Stimulated activated CD4-positive, alpha-beta T cell treated with anti-CD3 and anti-CD28 coated beads, Interleukin-1b, Interleukin-23, amount 100 ng/mL, for 48 hours (primary cell): ENCODE data around the gene ANKRD26.
"Not testable (repeated sequence)": the region's sequence is repeated elsewhere in the genome, so short reads cannot be mapped to it uniquely, and the experiment has no call there.

ENCODE experiments used
- DNase-seq: peaks from one replicate; pipeline ENCODE4 v3.0.0-alpha.2; 2020

The ANKRD26 gene

GRCh38 chr10:27099916-27100812 is at the start of gene ANKRD26:
ANKRD26 (minus strand) TSS chr10:27100494; CDS start chr10:27100326, 168 bp downstream.
- DNase-seq = peak; percentile 96

GRCh38 chr10:27147701-27148100 is 47.4 kb upstream of the ANKRD26 start:
- no peak for DNase-seq

- no peak for DNase-seq
Observed at GRCh38 chr10:27145937-27146336, 45.6 kb upstream of the ANKRD26 start.

- no peak for DNase-seq
Observed at GRCh38 chr10:27143686-27144085, 43.4 kb upstream of the ANKRD26 start.

- DNase-seq = no peak
Observed at GRCh38 chr10:27138277-27138676, 38.0 kb upstream of the ANKRD26 start.

GRCh38 chr10:27134371-27134770 is 34.1 kb upstream of the ANKRD26 start:
- DNase-seq = no peak

- no peak for DNase-seq
Observed at GRCh38 chr10:27108165-27108564, 7.9 kb upstream of the ANKRD26 start.

- no peak for DNase-seq
Observed at GRCh38 chr10:27104919-27105318, 4.6 kb upstream of the ANKRD26 start.

- peak; percentile 26 for DNase-seq
Observed at GRCh38 chr10:27100813-27101347, 586 bp upstream of the ANKRD26 start.

GRCh38 chr10:27099448-27099847 is 846 bp downstream of the ANKRD26 start:
- DNase-seq = no peak

GRCh38 chr10:27088119-27089044 is 11.9 kb downstream of the ANKRD26 start:
- no peak for DNase-seq

GRCh38 chr10:27072436-27073114 is 27.7 kb downstream of the ANKRD26 start:
- DNase-seq = no peak

- DNase-seq = no peak
Observed at GRCh38 chr10:27068217-27068891, 31.9 kb downstream of the ANKRD26 start.

- no peak for DNase-seq
Observed at GRCh38 chr10:27065084-27065483, 35.2 kb downstream of the ANKRD26 start.

GRCh38 chr10:27052656-27053055 is 47.6 kb downstream of the ANKRD26 start:
- no peak for DNase-seq

GRCh38 chr10:27045247-27045646 is 55.0 kb downstream of the ANKRD26 start:
- not testable (repeated sequence) for DNase-seq

- DNase-seq = no peak
Observed at GRCh38 chr10:27041196-27041595, 59.1 kb downstream of the ANKRD26 start.

- DNase-seq = no peak
Observed at GRCh38 chr10:27038168-27038567, 62.1 kb downstream of the ANKRD26 start.

GRCh38 chr10:27035163-27035562 is 65.1 kb downstream of the ANKRD26 start:
- DNase-seq = no peak

GRCh38 chr10:27030060-27030459 is 70.2 kb downstream of the ANKRD26 start:
- no peak for DNase-seq

- no peak for DNase-seq
Observed at GRCh38 chr10:27022048-27022447, 78.2 kb downstream of the ANKRD26 start.

GRCh38 chr10:27020243-27020642 is 80.1 kb downstream of the ANKRD26 start:
- DNase-seq = no peak
